GM11168 (cell line): ENCODE results near the gene NRG3.
"Not testable (repeated sequence)": the region's sequence is repeated elsewhere in the genome, so short reads cannot be mapped to it uniquely, and the experiment has no call there.

Experiments
- in situ Hi-C: fragments of 300-500 bp; cut with MboI; formaldehyde crosslinking; loops from one replicate; pipeline ENCODE4 v1.12.0; 2022; ENCODE audit warnings: low sequenced_read_pairs; ENCODE audit not compliant: unreplicated experiment

The NRG3 gene

GRCh38 chr10:83006479-83006878 lies 1131.5 kb downstream of the NRG3 start:
- in situ Hi-C loops = not testable (repeated sequence)

GRCh38 chr10:83007510-83007909 lies 1132.5 kb downstream of the NRG3 start:
- in situ Hi-C loops = no loop called here

DNA sequence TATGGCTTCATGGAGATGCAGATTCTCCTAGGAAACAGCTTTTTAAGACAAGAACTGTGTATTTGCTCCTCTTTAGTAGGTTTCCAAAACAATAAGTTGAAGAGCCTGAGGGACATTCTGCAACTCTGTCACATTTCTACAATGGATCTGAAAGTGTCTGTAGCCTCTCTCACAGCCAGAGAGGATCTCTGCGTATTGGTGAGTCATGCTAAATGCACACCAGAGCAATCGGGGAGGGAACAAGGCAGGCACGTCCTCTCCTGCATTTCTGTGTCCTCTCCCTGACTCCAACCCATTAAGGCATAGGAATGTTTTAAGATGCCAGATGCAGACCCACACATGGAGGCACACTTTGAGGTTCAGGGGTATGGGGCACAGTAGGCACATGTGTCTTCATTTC lies 1137.9 kb downstream of the NRG3 start:
- in situ Hi-C loops = no loop called here

GRCh38 chr10:83017076-83017867 lies 1142.3 kb downstream of the NRG3 start:
- in situ Hi-C loops = no loop called here

DNA sequence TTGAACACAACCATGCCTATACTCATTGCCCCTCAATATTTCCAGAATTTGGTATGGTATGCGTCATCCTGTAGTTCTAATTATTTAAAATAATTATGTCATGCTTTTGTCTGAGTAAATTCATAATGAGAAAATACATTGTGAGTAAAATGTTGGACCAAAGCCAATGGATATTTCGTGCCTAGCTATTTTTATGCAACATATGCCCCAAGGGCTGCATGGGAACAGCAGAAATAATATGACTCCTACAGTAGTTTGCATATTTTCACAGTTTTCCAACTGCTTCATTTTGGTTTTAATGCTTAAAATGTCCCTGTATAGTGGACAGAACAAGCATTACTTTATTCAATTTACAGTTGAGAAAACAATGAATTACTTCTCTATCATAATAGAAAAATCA lies 1148.7 kb downstream of the NRG3 start:
- in situ Hi-C loops = no loop called here
